KMS-11 (cell line): ENCODE results near the gene BNIP5.

Source experiments
- H2AFZ ChIP-seq: fragments of 200-600 bp; sonication (generic); 2 replicates; pipeline ENCODE4 v1.6.1; 2016; ENCODE audit warnings: antibody characterized with exemption, mixed run types, low read depth
- H3K27ac ChIP-seq: fragments of 200-600 bp; sonication (generic); 2 replicates; pipeline ENCODE4 v1.6.1; 2016; ENCODE audit warnings: mild to moderate bottlenecking, mixed run types
- H3K27me3 ChIP-seq: fragments of 200-600 bp; sonication (generic); 2 replicates; pipeline ENCODE4 v1.6.1; 2017; ENCODE audit warnings: mild to moderate bottlenecking, low read depth, mixed run types, moderate library complexity; ENCODE audit not compliant: insufficient read depth
- H3K36me3 ChIP-seq: fragments of 200-600 bp; sonication (generic); 2 replicates; pipeline ENCODE4 v1.6.1; 2017; ENCODE audit warnings: mild to moderate bottlenecking, mixed run types; ENCODE audit not compliant: insufficient read depth
- H3K4me1 ChIP-seq: fragments of 200-600 bp; sonication (generic); 2 replicates; pipeline ENCODE4 v1.6.1; 2016; ENCODE audit warnings: mild to moderate bottlenecking, low read depth, mixed run types; ENCODE audit not compliant: poor library complexity, severe bottlenecking
- H3K4me2 ChIP-seq: fragments of 200-600 bp; sonication (generic); 2 replicates; pipeline ENCODE4 v1.7.0; 2016; ENCODE audit warnings: mild to moderate bottlenecking, mixed run types
- H3K4me3 ChIP-seq: fragments of 200-600 bp; sonication (generic); IDR thresholded peaks from 2 replicates; pipeline ENCODE4 v1.6.1; 2017; ENCODE audit warnings: low read depth, low read length, mixed read lengths; ENCODE audit not compliant: insufficient read depth
- H3K79me2 ChIP-seq: fragments of 200-600 bp; sonication (generic); 2 replicates; pipeline ENCODE4 v1.6.1; 2016; ENCODE audit warnings: low read depth, mixed run types; ENCODE audit not compliant: insufficient read depth
- H3K9ac ChIP-seq: fragments of 200-600 bp; sonication (generic); 2 replicates; pipeline ENCODE4 v1.6.1; 2016; ENCODE audit warnings: mild to moderate bottlenecking, mixed run types
- H4K20me1 ChIP-seq: fragments of 200-600 bp; sonication (generic); 2 replicates; pipeline ENCODE4 v1.6.1; 2016; ENCODE audit warnings: mild to moderate bottlenecking, mixed run types; ENCODE audit not compliant: insufficient read depth
- TF ChIP-seq, protein P1 (sequence below): fragments of 200-600 bp; sonication (generic); conservative IDR thresholded peaks from 2 replicates; pipeline ENCODE4 v1.6.1; 2017; ENCODE audit warnings: low read depth, mild to moderate bottlenecking, antibody characterized with exemption, low read length, moderate library complexity, mixed read lengths

BNIP5 gene

DNA sequence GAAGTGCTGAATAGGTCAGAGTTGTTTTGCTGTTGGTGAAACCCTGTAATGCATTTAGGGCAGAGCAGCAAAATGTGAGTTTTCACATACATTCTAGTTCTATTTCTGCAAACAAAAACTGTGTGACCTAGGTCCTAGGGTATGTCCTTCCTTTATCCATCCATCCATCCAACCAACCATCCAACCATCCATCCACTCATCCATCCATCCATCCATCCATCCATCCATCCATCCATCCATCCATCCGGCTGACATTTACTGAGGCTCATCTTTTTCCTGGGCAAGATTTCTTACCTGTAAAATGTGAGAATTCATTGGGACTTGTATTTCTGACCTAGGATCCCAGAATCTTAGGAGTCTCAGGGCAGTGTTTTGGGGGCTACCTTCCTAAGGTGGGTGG, 52.3 kb downstream of the BNIP5 start:
- H3K36me3 ChIP-seq = no peaks in the 10 kb centered on the region
- no peaks in the 10 kb centered on the region for H4K20me1 ChIP-seq
- H3K27ac ChIP-seq = no peak overlapping the region
- TF ChIP-seq, protein P1, sequence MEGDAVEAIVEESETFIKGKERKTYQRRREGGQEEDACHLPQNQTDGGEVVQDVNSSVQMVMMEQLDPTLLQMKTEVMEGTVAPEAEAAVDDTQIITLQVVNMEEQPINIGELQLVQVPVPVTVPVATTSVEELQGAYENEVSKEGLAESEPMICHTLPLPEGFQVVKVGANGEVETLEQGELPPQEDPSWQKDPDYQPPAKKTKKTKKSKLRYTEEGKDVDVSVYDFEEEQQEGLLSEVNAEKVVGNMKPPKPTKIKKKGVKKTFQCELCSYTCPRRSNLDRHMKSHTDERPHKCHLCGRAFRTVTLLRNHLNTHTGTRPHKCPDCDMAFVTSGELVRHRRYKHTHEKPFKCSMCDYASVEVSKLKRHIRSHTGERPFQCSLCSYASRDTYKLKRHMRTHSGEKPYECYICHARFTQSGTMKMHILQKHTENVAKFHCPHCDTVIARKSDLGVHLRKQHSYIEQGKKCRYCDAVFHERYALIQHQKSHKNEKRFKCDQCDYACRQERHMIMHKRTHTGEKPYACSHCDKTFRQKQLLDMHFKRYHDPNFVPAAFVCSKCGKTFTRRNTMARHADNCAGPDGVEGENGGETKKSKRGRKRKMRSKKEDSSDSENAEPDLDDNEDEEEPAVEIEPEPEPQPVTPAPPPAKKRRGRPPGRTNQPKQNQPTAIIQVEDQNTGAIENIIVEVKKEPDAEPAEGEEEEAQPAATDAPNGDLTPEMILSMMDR = no peak
- no peaks in the 10 kb centered on the region for H3K27me3 ChIP-seq
- no peaks in the 10 kb centered on the region for H3K79me2 ChIP-seq
- H3K9ac ChIP-seq = no peak overlapping the region
- no peak overlapping the region for H3K4me3 ChIP-seq
- no peaks in the 10 kb centered on the region for H3K4me1 ChIP-seq
- H3K4me2 ChIP-seq = no peak overlapping the region
- H2AFZ ChIP-seq = no peak overlapping the region

DNA sequence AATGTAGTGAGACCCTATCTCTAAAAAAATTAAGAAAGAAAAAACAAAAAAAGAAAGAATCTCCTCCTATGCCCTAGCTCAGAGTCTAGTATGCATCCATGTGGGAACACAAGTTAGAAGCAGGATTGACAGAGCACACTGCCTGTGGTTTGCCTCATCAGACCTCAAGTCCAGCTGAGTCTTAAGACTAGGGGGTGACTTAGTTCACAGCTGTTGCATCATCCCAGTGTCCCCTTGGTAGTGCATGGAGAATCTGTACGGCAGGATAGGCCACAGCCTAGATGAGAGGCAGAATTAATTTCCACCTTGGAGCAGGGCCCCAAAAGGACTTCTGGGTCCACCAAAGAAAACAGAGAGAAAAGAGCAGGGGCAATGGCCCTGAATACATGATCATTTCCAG, 53.1 kb downstream of the BNIP5 start:
- no peaks in the 10 kb centered on the region for H3K27me3 ChIP-seq
- no peaks in the 10 kb centered on the region for H3K4me1 ChIP-seq
- no peak overlapping the region for H3K4me3 ChIP-seq
- H4K20me1 ChIP-seq = no peaks in the 10 kb centered on the region
- H3K27ac ChIP-seq = no peak overlapping the region
- H2AFZ ChIP-seq = no peak overlapping the region
- H3K36me3 ChIP-seq = no peaks in the 10 kb centered on the region
- H3K9ac ChIP-seq = no peak overlapping the region
- H3K4me2 ChIP-seq = no peak overlapping the region
- no peaks in the 10 kb centered on the region for H3K79me2 ChIP-seq
- TF ChIP-seq, protein P1 = no peak

DNA sequence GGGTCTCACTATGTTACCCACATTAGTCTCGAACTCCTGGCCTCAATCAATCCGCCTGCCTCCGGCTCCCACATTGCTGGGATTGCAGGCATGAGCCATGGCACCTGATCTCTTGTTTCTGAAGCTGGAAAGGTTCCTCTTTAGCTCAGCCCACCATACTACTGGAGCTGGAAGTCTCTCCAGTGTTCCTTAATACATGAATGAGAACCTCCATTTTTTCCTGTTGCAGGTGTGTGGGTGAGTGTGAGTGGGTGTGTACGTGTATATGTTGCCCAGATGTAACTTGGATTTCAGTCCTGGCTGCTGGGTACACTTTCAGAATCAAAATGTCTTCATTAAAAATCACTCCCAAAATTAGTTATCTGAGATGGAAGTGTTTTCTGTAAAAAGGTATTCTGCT, 55.7 kb downstream of the BNIP5 start:
- TF ChIP-seq, protein P1 = no peak
- Histone ChIP-seq H2AFZ (no peak overlapping the region), H3K27ac (no peak overlapping the region), H3K4me1 (no peaks in the 10 kb centered on the region), H3K27me3 (no peaks in the 10 kb centered on the region), H3K4me2 (no peak overlapping the region), H3K4me3 (no peak overlapping the region), H3K9ac (no peak overlapping the region), H3K36me3 (no peaks in the 10 kb centered on the region), H3K79me2 (no peaks in the 10 kb centered on the region), H4K20me1 (no peaks in the 10 kb centered on the region)

DNA sequence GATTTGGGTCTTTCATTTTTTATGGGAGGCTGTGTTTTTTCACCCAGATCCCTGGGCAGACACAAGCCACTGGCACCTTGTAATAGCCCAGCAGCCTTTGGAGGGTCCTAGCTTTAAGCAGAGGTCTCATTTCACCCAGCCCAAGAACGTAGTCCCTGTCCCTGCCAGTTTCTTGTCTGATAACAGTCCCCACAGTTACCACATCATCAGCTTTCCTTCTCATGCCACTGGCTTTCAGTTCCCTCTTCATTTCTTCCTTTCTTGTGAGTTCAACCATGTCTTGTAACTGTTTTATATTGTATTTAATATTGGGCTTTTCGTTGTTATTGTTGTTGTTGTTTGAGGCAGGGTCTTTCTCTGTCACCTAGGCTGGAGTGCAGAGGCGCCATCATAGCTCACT, 56.2 kb downstream of the BNIP5 start:
- Histone ChIP-seq H3K4me2 (no peak overlapping the region), H3K27ac (no peak overlapping the region), H3K79me2 (no peaks in the 10 kb centered on the region), H3K4me1 (no peaks in the 10 kb centered on the region), H3K27me3 (no peaks in the 10 kb centered on the region), H3K4me3 (no peak overlapping the region), H4K20me1 (no peaks in the 10 kb centered on the region), H2AFZ (no peak overlapping the region), H3K36me3 (no peaks in the 10 kb centered on the region), H3K9ac (no peak overlapping the region)
- TF ChIP-seq, protein P1 = no peak
